Activated CD4-positive, CD25-positive, alpha-beta regulatory T cell treated with anti-CD3 and anti-CD28 coated beads, Interleukin-2, amount 50 U/mL, for 72 hours (primary cell): Measurements from ENCODE around the gene FBXO36.
"Not testable (repeated sequence)": the region's sequence is repeated elsewhere in the genome, so short reads cannot be mapped to it uniquely, and the experiment has no call there.

Experiments used
- DNase-seq: peaks from one replicate; pipeline ENCODE4 v3.0.0; 2021

FBXO36 gene

GRCh38 chr2:229922449-229923386, at the start of gene FBXO36:
FBXO36 (plus strand) TSS chr2:229922503; CDS start chr2:229922514, 11 bp downstream.
- peak; percentile 91 for DNase-seq

- no peak for DNase-seq
Measured at GRCh38 chr2:229873123-229873581, 49.2 kb upstream of the FBXO36 start.

- no peak for DNase-seq
Measured at GRCh38 chr2:229874647-229875046, 47.7 kb upstream of the FBXO36 start.

GRCh38 chr2:229875549-229875948, 46.8 kb upstream of the FBXO36 start:
- DNase-seq, result no peak

GRCh38 chr2:229879191-229879950, 42.9 kb upstream of the FBXO36 start:
- DNase-seq, result no peak

- no peak for DNase-seq
Measured at GRCh38 chr2:229880892-229881586, 41.3 kb upstream of the FBXO36 start.

GRCh38 chr2:229882583-229882982, 39.7 kb upstream of the FBXO36 start:
- DNase-seq, result no peak

GRCh38 chr2:229884775-229885699, 37.3 kb upstream of the FBXO36 start:
- DNase-seq, result no peak

GRCh38 chr2:229887441-229887840, 34.9 kb upstream of the FBXO36 start:
- DNase-seq, result no peak

- DNase-seq, result no peak
Measured at GRCh38 chr2:229888031-229888430, 34.3 kb upstream of the FBXO36 start.

- no peak for DNase-seq
Measured at GRCh38 chr2:229889023-229889422, 33.3 kb upstream of the FBXO36 start.

- DNase-seq, result no peak
Measured at GRCh38 chr2:229896857-229897256, 25.4 kb upstream of the FBXO36 start.

- DNase-seq, result no peak
Measured at GRCh38 chr2:229899604-229900003, 22.7 kb upstream of the FBXO36 start.

GRCh38 chr2:229900012-229900411, 22.3 kb upstream of the FBXO36 start:
- DNase-seq, result no peak

GRCh38 chr2:229900514-229900913, 21.8 kb upstream of the FBXO36 start:
- not testable (repeated sequence) for DNase-seq

GRCh38 chr2:229901819-229902218, 20.5 kb upstream of the FBXO36 start:
- no peak for DNase-seq

GRCh38 chr2:229903037-229903436, 19.3 kb upstream of the FBXO36 start:
- no peak for DNase-seq

- DNase-seq, result no peak
Measured at GRCh38 chr2:229905601-229906000, 16.7 kb upstream of the FBXO36 start.

GRCh38 chr2:229909090-229909489, 13.2 kb upstream of the FBXO36 start:
- no peak for DNase-seq

GRCh38 chr2:229910147-229910831, 12.0 kb upstream of the FBXO36 start:
- no peak for DNase-seq

- no peak for DNase-seq
Measured at GRCh38 chr2:229910832-229911412, 11.4 kb upstream of the FBXO36 start.
